ENCODE measurements around the gene ACAD11.

ACAD11 gene, protein sequence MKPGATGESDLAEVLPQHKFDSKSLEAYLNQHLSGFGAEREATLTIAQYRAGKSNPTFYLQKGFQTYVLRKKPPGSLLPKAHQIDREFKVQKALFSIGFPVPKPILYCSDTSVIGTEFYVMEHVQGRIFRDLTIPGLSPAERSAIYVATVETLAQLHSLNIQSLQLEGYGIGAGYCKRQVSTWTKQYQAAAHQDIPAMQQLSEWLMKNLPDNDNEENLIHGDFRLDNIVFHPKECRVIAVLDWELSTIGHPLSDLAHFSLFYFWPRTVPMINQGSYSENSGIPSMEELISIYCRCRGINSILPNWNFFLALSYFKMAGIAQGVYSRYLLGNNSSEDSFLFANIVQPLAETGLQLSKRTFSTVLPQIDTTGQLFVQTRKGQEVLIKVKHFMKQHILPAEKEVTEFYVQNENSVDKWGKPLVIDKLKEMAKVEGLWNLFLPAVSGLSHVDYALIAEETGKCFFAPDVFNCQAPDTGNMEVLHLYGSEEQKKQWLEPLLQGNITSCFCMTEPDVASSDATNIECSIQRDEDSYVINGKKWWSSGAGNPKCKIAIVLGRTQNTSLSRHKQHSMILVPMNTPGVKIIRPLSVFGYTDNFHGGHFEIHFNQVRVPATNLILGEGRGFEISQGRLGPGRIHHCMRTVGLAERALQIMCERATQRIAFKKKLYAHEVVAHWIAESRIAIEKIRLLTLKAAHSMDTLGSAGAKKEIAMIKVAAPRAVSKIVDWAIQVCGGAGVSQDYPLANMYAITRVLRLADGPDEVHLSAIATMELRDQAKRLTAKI

DNA sequence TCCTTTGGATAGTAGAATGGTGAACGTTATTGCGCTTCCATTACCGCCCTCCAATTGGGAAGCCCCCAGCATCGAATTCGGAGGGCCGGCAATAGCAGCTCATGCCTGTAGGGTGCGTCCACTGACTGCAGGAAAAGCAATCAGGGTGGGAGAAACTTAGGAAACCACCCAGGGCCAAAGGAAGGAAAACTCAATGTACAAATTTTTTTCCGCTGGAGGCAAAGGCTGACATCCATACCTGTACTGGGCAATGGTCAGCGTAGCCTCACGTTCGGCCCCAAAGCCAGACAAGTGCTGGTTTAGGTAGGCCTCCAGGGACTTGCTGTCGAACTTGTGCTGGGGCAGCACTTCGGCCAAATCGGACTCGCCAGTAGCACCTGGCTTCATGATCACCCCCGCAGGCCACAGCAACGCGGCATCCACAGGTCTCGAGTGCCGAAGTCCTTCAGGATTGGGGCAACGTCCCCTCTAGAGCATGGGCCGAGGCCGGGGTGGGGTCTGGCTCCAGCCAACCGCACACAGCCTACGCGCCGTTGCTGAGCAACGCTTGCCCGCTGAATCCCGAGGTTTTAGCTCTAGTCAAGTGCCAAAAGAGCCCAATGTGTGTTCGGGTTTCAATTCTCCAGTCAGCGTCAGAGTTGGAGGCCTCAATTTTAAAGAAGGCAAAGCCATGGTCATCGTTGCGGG is at the start of gene ACAD11:
ACAD11 (minus strand) TSS at position 445 of the 687 bp plus-strand sequence; CDS start at position 387, 58 bp downstream.
- DNase-seq (ENCODE audit: low read depth): peak; percentile 38
- TF ChIP-seq, protein P1, sequence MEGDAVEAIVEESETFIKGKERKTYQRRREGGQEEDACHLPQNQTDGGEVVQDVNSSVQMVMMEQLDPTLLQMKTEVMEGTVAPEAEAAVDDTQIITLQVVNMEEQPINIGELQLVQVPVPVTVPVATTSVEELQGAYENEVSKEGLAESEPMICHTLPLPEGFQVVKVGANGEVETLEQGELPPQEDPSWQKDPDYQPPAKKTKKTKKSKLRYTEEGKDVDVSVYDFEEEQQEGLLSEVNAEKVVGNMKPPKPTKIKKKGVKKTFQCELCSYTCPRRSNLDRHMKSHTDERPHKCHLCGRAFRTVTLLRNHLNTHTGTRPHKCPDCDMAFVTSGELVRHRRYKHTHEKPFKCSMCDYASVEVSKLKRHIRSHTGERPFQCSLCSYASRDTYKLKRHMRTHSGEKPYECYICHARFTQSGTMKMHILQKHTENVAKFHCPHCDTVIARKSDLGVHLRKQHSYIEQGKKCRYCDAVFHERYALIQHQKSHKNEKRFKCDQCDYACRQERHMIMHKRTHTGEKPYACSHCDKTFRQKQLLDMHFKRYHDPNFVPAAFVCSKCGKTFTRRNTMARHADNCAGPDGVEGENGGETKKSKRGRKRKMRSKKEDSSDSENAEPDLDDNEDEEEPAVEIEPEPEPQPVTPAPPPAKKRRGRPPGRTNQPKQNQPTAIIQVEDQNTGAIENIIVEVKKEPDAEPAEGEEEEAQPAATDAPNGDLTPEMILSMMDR (conservative IDR thresholded peaks at IDR 0.05; ENCODE audit: low read depth, low read length): peak; percentile 70
- H3K4me3 ChIP-seq (ENCODE audit: low read length): peak within 1 kb of the TSS; percentile 92

DNA sequence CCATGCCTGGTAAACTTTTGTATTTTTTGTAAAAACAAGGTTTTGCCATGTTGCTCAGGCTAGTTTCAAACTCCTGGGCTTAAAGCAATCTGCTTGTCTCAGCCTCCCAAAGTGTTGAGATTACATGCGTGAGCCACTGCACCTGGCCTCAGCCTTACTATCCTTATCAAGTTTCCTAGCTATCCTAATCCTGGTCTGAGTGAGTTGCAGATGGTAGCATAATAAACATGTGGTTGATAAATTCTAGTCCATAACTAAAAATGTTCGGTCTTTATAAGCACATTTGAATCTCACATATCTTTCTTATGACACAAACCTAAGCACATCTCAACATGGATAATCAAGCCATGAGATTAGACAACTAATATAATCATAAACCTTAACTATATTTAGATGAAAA is 44.1 kb upstream of the ACAD11 start:
- DNase-seq (ENCODE audit: low read depth): no peak
- H3K4me3 ChIP-seq (ENCODE audit: low read length): no peak overlapping the region
- TF ChIP-seq, protein P1 (conservative IDR thresholded peaks at IDR 0.05; ENCODE audit: low read depth, low read length): no peak

DNA sequence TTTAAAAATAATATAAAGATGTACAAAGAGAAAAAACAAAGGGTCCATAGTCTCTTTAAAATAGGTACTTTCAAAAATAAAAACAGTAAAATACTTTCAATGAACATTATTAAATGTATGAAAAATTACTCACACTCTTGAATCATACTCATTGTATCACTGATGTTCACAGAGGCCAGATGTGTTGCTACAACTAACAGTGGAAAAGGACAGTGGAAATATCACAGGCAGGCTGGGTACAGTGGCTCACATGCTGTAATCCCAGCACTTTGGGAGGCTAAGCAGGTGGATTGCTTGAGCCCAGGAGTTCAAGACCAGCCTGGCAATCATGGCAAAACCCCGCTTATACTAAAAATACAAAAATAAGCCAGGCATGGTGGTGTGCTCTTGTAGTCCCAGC is 35.8 kb upstream of the ACAD11 start:
- DNase-seq (ENCODE audit: low read depth): no peak
- H3K4me3 ChIP-seq (ENCODE audit: low read length): no peak overlapping the region
- TF ChIP-seq, protein P1 (conservative IDR thresholded peaks at IDR 0.05; ENCODE audit: low read depth, low read length): no peak

DNA sequence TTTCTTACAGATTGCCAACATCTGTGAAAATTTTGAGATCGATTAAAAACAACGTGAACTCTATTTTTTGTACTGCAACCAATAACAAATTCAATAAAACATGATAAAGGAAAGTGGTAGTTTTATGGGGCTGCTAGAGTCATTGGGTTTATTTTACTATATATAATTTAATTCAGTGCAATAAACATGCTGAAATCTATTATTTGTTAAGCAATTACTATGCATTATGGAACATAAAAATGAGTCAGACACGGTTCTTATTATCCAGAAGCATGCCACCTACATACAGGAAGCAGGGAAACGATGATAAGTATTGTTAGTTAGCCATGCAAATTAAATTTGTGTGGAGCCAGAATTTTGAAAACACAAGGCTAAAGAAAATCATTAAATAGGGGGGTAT is 35.4 kb upstream of the ACAD11 start:
- DNase-seq (ENCODE audit: low read depth): no peak
- TF ChIP-seq, protein P1 (conservative IDR thresholded peaks at IDR 0.05; ENCODE audit: low read depth, low read length): no peak

DNA sequence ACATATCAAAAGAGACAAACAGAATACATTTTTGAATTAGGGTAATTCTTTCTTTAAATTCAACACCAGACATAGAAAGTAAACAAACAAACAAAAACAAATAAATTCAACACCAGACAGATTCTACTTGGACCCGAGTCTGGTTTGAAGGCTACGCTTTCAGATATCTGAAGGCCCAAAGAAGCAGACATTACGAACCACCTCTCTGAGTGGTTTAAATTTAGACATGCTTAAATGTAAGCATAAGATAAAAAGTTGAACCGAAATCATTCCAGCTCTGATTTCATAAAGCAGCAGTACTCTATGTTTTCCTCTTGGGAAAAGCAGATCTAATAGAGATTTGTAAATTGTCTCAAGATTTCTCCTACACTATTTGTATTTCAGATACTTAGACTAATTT is 30.4 kb upstream of the ACAD11 start:
- no peak for DNase-seq (ENCODE audit: low read depth)
- H3K4me3 ChIP-seq (ENCODE audit: low read length): no peak overlapping the region
- TF ChIP-seq, protein P1 (conservative IDR thresholded peaks at IDR 0.05; ENCODE audit: low read depth, low read length): no peak

More for the DNA sequence above, 35.4 kb upstream of the ACAD11 start:
- H3K4me3 ChIP-seq (ENCODE audit: low read length): no peak overlapping the region

DNA sequence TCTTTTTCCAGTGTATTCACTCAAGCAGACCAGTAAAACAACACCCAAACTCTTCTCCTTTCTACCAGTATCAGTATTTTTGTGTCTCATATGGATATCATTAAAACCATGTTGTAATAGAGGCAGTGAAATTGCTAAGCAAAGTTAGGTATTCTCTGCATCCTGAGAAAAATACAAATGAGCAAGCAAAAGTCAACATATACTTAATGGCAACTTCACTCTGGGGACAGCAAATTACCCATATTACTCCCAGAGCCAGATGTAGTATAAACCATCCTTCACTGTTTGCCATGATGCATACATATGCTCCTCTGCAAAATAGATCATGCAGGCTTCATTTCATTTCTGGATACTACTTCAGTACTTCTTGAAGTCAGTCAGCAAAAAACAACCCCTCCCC is 22.6 kb upstream of the ACAD11 start:
- H3K4me3 ChIP-seq (ENCODE audit: low read length): no peak overlapping the region
- TF ChIP-seq, protein P1 (conservative IDR thresholded peaks at IDR 0.05; ENCODE audit: low read depth, low read length): no peak
- no peak for DNase-seq (ENCODE audit: low read depth)

Data from retinal pigment epithelial cell (primary cell).